Stimulated activated CD8-positive, alpha-beta memory T cell treated with anti-CD3 and anti-CD28 coated beads, Interleukin-7, amount 100 ng/mL, for 24 hours (primary cell): ENCODE results near the gene SLC24A5.
A peak's percentile ranks its signal among the peaks of the same experiment; 100 is the strongest.

ENCODE experiments used
- DNase-seq: peaks from one replicate; pipeline ENCODE4 v3.0.0-alpha.2; 2020; ENCODE audit warnings: low read depth

SLC24A5 gene

GRCh38 chr15:48112242-48112641 lies 8.5 kb upstream of the SLC24A5 start:
- DNase-seq: no peak

- DNase-seq: no peak
These were observed 1.5 kb upstream of the SLC24A5 start for GRCh38 chr15:48119277-48119676.

- no peak for DNase-seq
These were observed 1.1 kb downstream of the SLC24A5 start for GRCh38 chr15:48121849-48122248.

- no peak for DNase-seq
These were observed 6.0 kb downstream of the SLC24A5 start for GRCh38 chr15:48126667-48127355.

- DNase-seq: no peak
These were observed 10.5 kb downstream of the SLC24A5 start for GRCh38 chr15:48131324-48131723.

- DNase-seq: no peak
These were observed 12.1 kb downstream of the SLC24A5 start for GRCh38 chr15:48132874-48133273.

- no peak for DNase-seq
These were observed 23.1 kb downstream of the SLC24A5 start for GRCh38 chr15:48143856-48144255.

GRCh38 chr15:48144889-48145288 lies 24.1 kb downstream of the SLC24A5 start:
- no peak for DNase-seq

- DNase-seq: no peak
These were observed 25.1 kb downstream of the SLC24A5 start for GRCh38 chr15:48145923-48146322.

GRCh38 chr15:48147358-48147757 lies 26.6 kb downstream of the SLC24A5 start:
- DNase-seq: no peak

- DNase-seq: no peak
These were observed 29.1 kb downstream of the SLC24A5 start for GRCh38 chr15:48149858-48150257.

- no peak for DNase-seq
These were observed 32.7 kb downstream of the SLC24A5 start for GRCh38 chr15:48153526-48153925.

- DNase-seq: no peak
These were observed 47.8 kb downstream of the SLC24A5 start for GRCh38 chr15:48168616-48169015.

GRCh38 chr15:48170981-48171380 lies 50.2 kb downstream of the SLC24A5 start:
- DNase-seq: no peak

- no peak for DNase-seq
These were observed 54.3 kb downstream of the SLC24A5 start for GRCh38 chr15:48175126-48175525.

- no peak for DNase-seq
These were observed 55.3 kb downstream of the SLC24A5 start for GRCh38 chr15:48176112-48176511.

- DNase-seq: no peak
These were observed 56.2 kb downstream of the SLC24A5 start for GRCh38 chr15:48176957-48177356.

- no peak for DNase-seq
These were observed 56.6 kb downstream of the SLC24A5 start for GRCh38 chr15:48177383-48177765.

- DNase-seq: peak; percentile 26
These were observed 57.2 kb downstream of the SLC24A5 start, which contains the start of gene MYEF2 for GRCh38 chr15:48177766-48178647. Gene MYEF2 (minus strand): TSS chr15:48178295. CDS start chr15:48178237, 58 bp downstream.

- DNase-seq: no peak
These were observed 57.8 kb downstream of the SLC24A5 start for GRCh38 chr15:48178648-48178931.

GRCh38 chr15:48182749-48183148 lies 62.0 kb downstream of the SLC24A5 start:
- no peak for DNase-seq

- no peak for DNase-seq
These were observed 64.7 kb downstream of the SLC24A5 start for GRCh38 chr15:48185529-48185928.

GRCh38 chr15:48186271-48186670 lies 65.5 kb downstream of the SLC24A5 start:
- DNase-seq: no peak
